ENCODE data around the gene C2orf78. TPM values are rescaled to one million over a fixed set of nuclear protein-coding genes. Genes with fewer than 3 reads are reported as not detected.
A peak's percentile ranks its signal among the peaks of the same experiment; 100 is the strongest.

C2orf78 gene
- total and polyA plus RNA-seq, 10 of the 15 experiments (the other 5 are each of a cell fraction or from before 2014, with no cell fraction given), result 0.08 to 0.82 (median 0.40) TPM

GRCh38 chr2:73746015-73746876 is 37.7 kb upstream of the C2orf78 start (continued):
- TF ChIP-seq NFXL1 (IDR thresholded peaks at IDR 0.05; ENCODE audit: borderline replicate concordance), result no peak
- no peak for TF ChIP-seq NR2C1 (IDR thresholded peaks at IDR 0.05)

- ChIA-PET RAD21 (ENCODE audit: unreplicated experiment) (no interaction called here), CTCF (interaction anchor here (1.0 kb wide), 1 partner anchor 9 kb away, joined by 3 read pairs; the partner anchor contains the start of gene TPRKB), SMC1A (ENCODE audit: uncharacterized antibody, unreplicated experiment) (interaction anchor here (0.7 kb wide), 1 partner anchor 10 kb away, joined by 3 read pairs; no protein-coding TSS in a partner anchor), POLR2A (no interaction called here)
- FAIRE-seq (peak; percentile 23), ATAC-seq (no peak), DNase-seq (ENCODE audit: low read depth, low spot score) (no peak)
- no peaks in the 10 kb centered on the region for H3K9me3 ChIP-seq (replicated peaks; ENCODE audit: control insufficient read depth, insufficient read depth, low read length)
- no peaks in the 10 kb centered on the region for H3K27me3 ChIP-seq (replicated peaks in 1 of 2; ENCODE audit: control insufficient read depth in 2 of 2, insufficient read depth in 2 of 2, low read length in 1 of 2)
- no peak overlapping the region for H2AFZ ChIP-seq (ENCODE audit: control insufficient read depth, low read depth, low read length)
- no peak overlapping the region for H3K27ac ChIP-seq (ENCODE audit: control insufficient read depth, insufficient read depth)
- intact Hi-C loops (cut with micrococcal nuclease; ENCODE audit: unreplicated experiment) (no loop called here), in situ Hi-C loops (cut with MboI) (no loop called here)
- H3K4me1 ChIP-seq (ENCODE audit: control insufficient read depth, insufficient read depth, low read length), result no peaks in the 10 kb centered on the region
- TF ChIP-seq BCL3 (IDR thresholded peaks at IDR 0.05; ENCODE audit: borderline replicate concordance, insufficient read depth, low read depth, low read length, poor library complexity, severe bottlenecking) (no peak), SPI1 (IDR thresholded peaks at IDR 0.05; ENCODE audit: borderline replicate concordance, insufficient read depth, low read depth, low read length) (no peak), HDAC2 (IDR thresholded peaks at IDR 0.05) (no peak), TAF1 (IDR thresholded peaks at IDR 0.05; ENCODE audit: borderline replicate concordance, low read depth, low read length) (no peak), STAT1 (conservative IDR thresholded peaks at IDR 0.05) (no peak), CHD1 (IDR thresholded peaks at IDR 0.05; ENCODE audit: low read depth, low read length) (no peak), CBFB (IDR thresholded peaks at IDR 0.05; ENCODE audit: low read depth) (no peak)
- H3K9ac ChIP-seq (ENCODE audit: control insufficient read depth, insufficient read depth, low read length), result no peak overlapping the region
- H3K4me3 ChIP-seq, result no peak overlapping the region
- peaks cover 0 to 9% of the 10 kb centered on the region in 2 experiments; a peak in 3 of 4 replicates for H3K36me3 ChIP-seq (ENCODE audit: control insufficient read depth in 2 of 2, insufficient read depth in 2 of 2, low read length in 1 of 2)
- H3K4me2 ChIP-seq (ENCODE audit: control insufficient read depth, insufficient read depth), result no peak overlapping the region
- WGBS (ENCODE audit: insufficient coverage, insufficient replicate concordance, low lambda C conversion rate, missing lambda C conversion rate), result 97% methylated on average over 3 of the region's 3 CpGs
- no peaks in the 10 kb centered on the region; the same call in 1 of the 2 replicates for H4K20me1 ChIP-seq (ENCODE audit: control insufficient read depth, insufficient read depth)
- no peaks in the 10 kb centered on the region for H3K79me2 ChIP-seq (ENCODE audit: control insufficient read depth, insufficient read depth, low read length)
- no TSS peak for BruUV-seq (replicated peaks)
Observed at GRCh38 chr2:73746877-73747208, 37.1 kb upstream of the C2orf78 start.
